ENCODE measurements around the gene FGF18. TPM values are rescaled to one million over a fixed set of nuclear protein-coding genes. Genes with fewer than 3 reads are reported as not detected.
A peak's percentile ranks its signal among the peaks of the same experiment; 100 is the strongest.

Gene FGF18
- total RNA-seq, 1 experiment from 2014 or later = 0.94 TPM

DNA sequence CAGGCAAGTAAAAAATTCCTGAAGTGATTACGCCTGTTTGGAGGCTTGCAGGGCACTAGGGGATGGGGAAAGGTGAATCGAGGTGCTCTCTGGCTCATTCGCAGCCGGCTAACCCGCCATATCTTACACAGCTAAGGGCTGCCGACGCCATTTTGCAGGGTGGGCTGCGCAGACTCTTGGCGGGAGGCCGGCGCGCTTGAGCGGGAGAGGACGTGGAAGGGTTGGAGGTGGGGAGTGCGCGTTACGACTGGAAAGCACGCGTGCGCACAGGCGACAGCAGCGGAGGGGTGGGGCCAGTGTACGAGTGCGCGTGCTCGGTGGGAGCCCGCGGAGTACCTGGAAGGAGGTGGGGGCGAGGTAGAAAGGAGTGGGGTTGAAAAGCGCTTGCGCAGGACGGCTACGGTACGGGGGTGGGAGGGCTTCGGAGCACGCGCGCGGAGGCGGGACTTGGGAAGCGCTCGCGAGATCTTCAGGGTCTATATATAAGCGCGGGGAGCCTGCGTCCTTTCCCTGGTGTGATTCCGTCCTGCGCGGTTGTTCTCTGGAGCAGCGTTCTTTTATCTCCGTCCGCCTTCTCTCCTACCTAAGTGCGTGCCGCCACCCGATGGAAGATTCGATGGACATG lies 32.0 kb upstream of the FGF18 start, which contains the start of gene NPM1:
TSS of gene NPM1 (plus strand) at position 505 of the 625 bp plus-strand sequence. CDS start at position 605, 100 bp downstream.
- TF ChIP-seq, protein P1, sequence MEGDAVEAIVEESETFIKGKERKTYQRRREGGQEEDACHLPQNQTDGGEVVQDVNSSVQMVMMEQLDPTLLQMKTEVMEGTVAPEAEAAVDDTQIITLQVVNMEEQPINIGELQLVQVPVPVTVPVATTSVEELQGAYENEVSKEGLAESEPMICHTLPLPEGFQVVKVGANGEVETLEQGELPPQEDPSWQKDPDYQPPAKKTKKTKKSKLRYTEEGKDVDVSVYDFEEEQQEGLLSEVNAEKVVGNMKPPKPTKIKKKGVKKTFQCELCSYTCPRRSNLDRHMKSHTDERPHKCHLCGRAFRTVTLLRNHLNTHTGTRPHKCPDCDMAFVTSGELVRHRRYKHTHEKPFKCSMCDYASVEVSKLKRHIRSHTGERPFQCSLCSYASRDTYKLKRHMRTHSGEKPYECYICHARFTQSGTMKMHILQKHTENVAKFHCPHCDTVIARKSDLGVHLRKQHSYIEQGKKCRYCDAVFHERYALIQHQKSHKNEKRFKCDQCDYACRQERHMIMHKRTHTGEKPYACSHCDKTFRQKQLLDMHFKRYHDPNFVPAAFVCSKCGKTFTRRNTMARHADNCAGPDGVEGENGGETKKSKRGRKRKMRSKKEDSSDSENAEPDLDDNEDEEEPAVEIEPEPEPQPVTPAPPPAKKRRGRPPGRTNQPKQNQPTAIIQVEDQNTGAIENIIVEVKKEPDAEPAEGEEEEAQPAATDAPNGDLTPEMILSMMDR (conservative IDR thresholded peaks at IDR 0.05) = no peak
- Histone ChIP-seq H3K9me3 (ENCODE audit: control insufficient read depth, low read depth, low read length) (no peaks in the 10 kb centered on the region), H2BK5ac (ENCODE audit: insufficient read length, low read length) (peak within 1 kb of the TSS; percentile 80), H3K27me3 (ENCODE audit: insufficient read depth, low read length) (no peaks in the 10 kb centered on the region), H4K5ac (ENCODE audit: insufficient read length, low read depth, low read length) (peak within 1 kb of the TSS; percentile 95), H3K18ac (ENCODE audit: insufficient read length, low read depth, low read length) (peak within 1 kb of the TSS; percentile 97), H3K79me2 (ENCODE audit: insufficient read depth, low read length) (peaks cover 47% of the 10 kb centered on the region), H2BK12ac (ENCODE audit: insufficient read length, low read depth, low read length) (peak within 1 kb of the TSS; percentile 53), H3K56ac (ENCODE audit: insufficient read length, low read depth, low read length) (peak within 1 kb of the TSS; percentile 94), H2BK15ac (ENCODE audit: low read depth, low read length) (no peak within 1 kb of the TSS), H2AK5ac (ENCODE audit: insufficient read length, low read length) (peak within 1 kb of the TSS; percentile 21), H2BK20ac (ENCODE audit: low read depth, low read length, poor library complexity, severe bottlenecking) (no peak within 1 kb of the TSS), H3K4me1 (ENCODE audit: insufficient read depth, low read length) (0 out of 2 replicates have a peak, but pooled peaks cover 4% of the 10 kb centered on the region), H3K9ac (ENCODE audit: extremely low read depth, insufficient read length, low read length) (peak within 1 kb of the TSS; percentile 100), H2AFZ (ENCODE audit: low read length) (no peak within 1 kb of the TSS), H3K23me2 (ENCODE audit: insufficient read length, low read depth, low read length, poor library complexity, severe bottlenecking) (no peaks in the 10 kb centered on the region), H3K79me1 (ENCODE audit: insufficient read depth, low read depth, low read length, poor library complexity, severe bottlenecking) (no peaks in the 10 kb centered on the region), H3K27ac (ENCODE audit: insufficient read length, low read depth, low read length) (peak within 1 kb of the TSS; percentile 94), H3K4ac (ENCODE audit: low read depth, low read length) (peak within 1 kb of the TSS; percentile 67; the same call in 1 of the 2 replicates), H4K91ac (ENCODE audit: insufficient read length, low read depth, low read length) (peak within 1 kb of the TSS; percentile 80), H2BK120ac (ENCODE audit: low read depth, low read length, poor library complexity, severe bottlenecking) (peak within 1 kb of the TSS; percentile 95), H3K23ac (ENCODE audit: insufficient read length, low read depth, low read length) (peak within 1 kb of the TSS; percentile 36), H3T11ph (ENCODE audit: low read length) (peak within 1 kb of the TSS; percentile 96), H3K4me2 (ENCODE audit: insufficient read depth, insufficient read length, low read length) (peak within 1 kb of the TSS; percentile 97), H4K20me1 (ENCODE audit: control insufficient read depth, insufficient read depth, insufficient read length) (no peaks in the 10 kb centered on the region), H4K8ac (replicated peaks; ENCODE audit: insufficient read length, low read depth, low read length) (no peak within 1 kb of the TSS), H3K14ac (ENCODE audit: insufficient read depth, low read length) (peak within 1 kb of the TSS; percentile 99)
- H3K27me3 Mint-ChIP-seq (ENCODE audit: low read depth) = peaks cover 7% of the 10 kb centered on the region
- H3K4me1 Mint-ChIP-seq = peaks cover 23 to 37% of the 10 kb centered on the region in 2 experiments
- peak within 1 kb of the TSS; percentile 99 to 100 (median 100) for H3K27ac Mint-ChIP-seq
- peak within 1 kb of the TSS; percentile 98 to 99 for H3K4me3 Mint-ChIP-seq
- no CpG with 5 or more reads among the region's 56 CpGs for WGBS (ENCODE audit: extremely low coverage, insufficient read length, low lambda C conversion rate)
- DNase-seq = peak; percentile 99
- H3K36me3 Mint-ChIP-seq (ENCODE audit: insufficient read depth in 1 of 3, low read depth in 3 of 3) = peaks cover 39 to 49% (median 48%) of the 10 kb centered on the region in 3 experiments
- peaks cover 4 to 11% of the 10 kb centered on the region in 2 experiments for H3K9me3 Mint-ChIP-seq
